Trophoblast cell (in vitro differentiated cells and primary cell): ENCODE measurements around the gene CNKSR3.
A peak's percentile ranks its signal among the peaks of the same experiment; 100 is the strongest.

Source experiments
- DNase-seq, 2 donors: peaks; one replicate each; pipeline ENCODE4 v3.0.0-alpha.2; 2016
- H2AFZ ChIP-seq: 2 replicates; pipeline ENCODE4 v1.6.1; 2013; ENCODE audit warnings: low read length, moderate library complexity, mild to moderate bottlenecking; ENCODE audit not compliant: insufficient read depth, poor library complexity
- H2AK5ac ChIP-seq: 2 replicates; pipeline ENCODE4 v1.6.1; 2013; ENCODE audit warnings: mild to moderate bottlenecking, low read length
- H2BK120ac ChIP-seq: 2 replicates; pipeline ENCODE4 v1.6.1; 2013; ENCODE audit warnings: low read length, mild to moderate bottlenecking, moderate library complexity; ENCODE audit not compliant: insufficient read depth, poor library complexity
- H2BK12ac ChIP-seq: 2 replicates; pipeline ENCODE4 v1.6.1; 2013; ENCODE audit warnings: mild to moderate bottlenecking, low read length, moderate library complexity
- H2BK5ac ChIP-seq: 2 replicates; pipeline ENCODE4 v1.6.1; 2013; ENCODE audit warnings: low read length, low read depth, moderate library complexity, mild to moderate bottlenecking; ENCODE audit not compliant: poor library complexity
- H3K14ac ChIP-seq: 2 replicates; pipeline ENCODE4 v1.6.1; 2013; ENCODE audit warnings: mild to moderate bottlenecking, low read length
- H3K18ac ChIP-seq: 2 replicates; pipeline ENCODE4 v1.6.1; 2013; ENCODE audit warnings: mild to moderate bottlenecking, low read length
- H3K23ac ChIP-seq: 2 replicates; pipeline ENCODE4 v1.6.1; 2013; ENCODE audit warnings: low read length
- H3K27ac ChIP-seq: 2 replicates; pipeline ENCODE4 v1.5.1; 2013; ENCODE audit warnings: low read depth, mild to moderate bottlenecking, inconsistent platforms, low read length, moderate library complexity
- H3K27me3 ChIP-seq: 2 replicates; pipeline ENCODE4 v1.6.1; 2013; ENCODE audit warnings: inconsistent platforms, mild to moderate bottlenecking, low read length, moderate library complexity; ENCODE audit not compliant: insufficient read depth
- H3K36me3 ChIP-seq, 2 experiments: 1 replicate in 1 of 2; 2 replicates in 1 of 2; pipeline ENCODE4 v1.6.1; 2013; ENCODE audit warnings: low read length in 2 of 2, mild to moderate bottlenecking in 2 of 2, moderate library complexity in 1 of 2; ENCODE audit not compliant: insufficient read depth in 2 of 2, control insufficient read depth in 1 of 2
- H3K4ac ChIP-seq: 2 replicates; pipeline ENCODE4 v1.6.1; 2013; ENCODE audit warnings: low read depth, mild to moderate bottlenecking, low read length, moderate library complexity
- H3K4me1 ChIP-seq, 2 experiments: 1 replicate in 1 of 2; 2 replicates in 1 of 2; pipeline ENCODE4 v1.6.1; 2013; ENCODE audit warnings: low read length in 2 of 2, mild to moderate bottlenecking in 2 of 2, moderate library complexity in 1 of 2; ENCODE audit not compliant: insufficient read depth in 2 of 2, control insufficient read depth in 1 of 2
- H3K4me2 ChIP-seq: 2 replicates; pipeline ENCODE4 v1.6.1; 2013; ENCODE audit warnings: inconsistent platforms, mild to moderate bottlenecking, low read length, moderate library complexity
- H3K4me3 ChIP-seq: 2 replicates; pipeline ENCODE4 v1.5.1; 2013; ENCODE audit warnings: mild to moderate bottlenecking, low read depth, low read length, inconsistent platforms
- H3K79me1 ChIP-seq: one replicate; pipeline ENCODE4 v1.6.1; 2013; ENCODE audit warnings: low read length
- H3K79me2 ChIP-seq: 2 replicates; pipeline ENCODE4 v1.6.1; 2013; ENCODE audit warnings: low read length, mild to moderate bottlenecking; ENCODE audit not compliant: control insufficient read depth, insufficient read depth, poor library complexity
- H3K9ac ChIP-seq: 2 replicates; pipeline ENCODE4 v1.6.1; 2013; ENCODE audit warnings: mild to moderate bottlenecking, low read length
- H3K9me3 ChIP-seq: 2 replicates; pipeline ENCODE4 v1.6.1; 2013; ENCODE audit warnings: low read depth, mild to moderate bottlenecking, control low read depth, inconsistent platforms, low read length; ENCODE audit not compliant: insufficient read depth
- H4K12ac ChIP-seq: 2 replicates; pipeline ENCODE4 v1.6.1; 2013; ENCODE audit warnings: low read depth, mild to moderate bottlenecking, low read length, moderate library complexity
- H4K8ac ChIP-seq: 2 replicates; pipeline ENCODE4 v1.6.1; 2013; ENCODE audit warnings: low read depth, mild to moderate bottlenecking, low read length, moderate library complexity
- H4K91ac ChIP-seq: one replicate; pipeline ENCODE4 v1.6.1; 2013; ENCODE audit warnings: low read depth, mild to moderate bottlenecking, low read length, moderate library complexity
- WGBS: extraction: QIAGEN DNeasy Blood & Tissue Kit; methylation state at CpG from one replicate; pipeline ENCODE4 v1.1.7; 2013; ENCODE audit warnings: missing lambda C conversion rate; ENCODE audit not compliant: insufficient read length, insufficient coverage; ENCODE audit errors: extremely low coverage; 5-methylcytosine and 5-hydroxymethylcytosine counted together

CNKSR3 gene

DNA sequence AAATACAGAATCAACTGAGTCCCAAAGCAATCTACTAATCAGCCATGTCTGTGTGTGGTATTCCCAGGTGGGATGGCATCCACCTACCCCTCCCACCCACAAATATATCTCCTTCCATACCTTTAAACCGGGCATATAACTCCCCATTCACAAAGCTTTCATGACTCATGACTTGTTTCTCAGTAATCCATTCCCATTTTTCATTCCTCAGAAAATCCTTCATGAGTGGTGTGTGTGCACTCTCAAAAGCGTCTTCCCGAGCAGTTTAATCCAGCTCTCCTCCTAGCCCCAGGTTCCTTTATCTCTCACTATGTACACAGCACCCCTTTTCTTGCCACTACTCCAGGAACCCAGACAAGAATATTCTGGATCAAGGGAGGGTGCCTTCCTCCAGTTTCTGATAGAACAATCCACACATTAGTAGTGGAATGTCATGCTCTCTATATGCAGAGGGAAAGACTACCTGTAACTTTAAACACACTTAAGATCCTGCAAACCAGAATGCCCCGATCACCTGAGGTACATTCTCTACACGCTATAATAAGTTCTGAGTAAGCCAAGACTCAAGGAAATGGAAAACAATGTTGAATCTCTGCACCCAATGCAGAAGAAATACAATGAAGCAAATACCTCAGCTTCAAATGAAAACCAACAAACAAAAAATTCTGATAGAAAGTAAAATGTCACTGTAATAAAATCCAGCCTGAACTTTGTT lies 98.2 kb downstream of the CNKSR3 start:
- H4K91ac ChIP-seq, result no peak overlapping the region
- no peak overlapping the region for H2AFZ ChIP-seq
- H3K36me3 ChIP-seq, result no peaks in the 10 kb centered on the region
- no peak overlapping the region for H2AK5ac ChIP-seq
- no peak overlapping the region for H3K23ac ChIP-seq
- H3K27me3 ChIP-seq, result no peaks in the 10 kb centered on the region
- H3K4me1 ChIP-seq, result peaks cover 2 to 5% of the 10 kb centered on the region in 2 experiments
- no peak overlapping the region for H3K18ac ChIP-seq
- H3K14ac ChIP-seq, result no peak overlapping the region
- H2BK120ac ChIP-seq, result no peak overlapping the region
- H4K12ac ChIP-seq, result no peak overlapping the region
- DNase-seq, result no peak
- H3K4me2 ChIP-seq, result no peak overlapping the region
- WGBS, result no CpG with 5 or more reads among the region's 5 CpGs
- H3K79me1 ChIP-seq, result no peaks in the 10 kb centered on the region
- H3K9ac ChIP-seq, result no peak overlapping the region
- H3K9me3 ChIP-seq, result no peaks in the 10 kb centered on the region
- H3K27ac ChIP-seq, result no peak overlapping the region
- H2BK5ac ChIP-seq, result no peak overlapping the region
- no peak overlapping the region for H4K8ac ChIP-seq
- H3K4me3 ChIP-seq, result no peak overlapping the region
- H2BK12ac ChIP-seq, result no peak overlapping the region
- no peaks in the 10 kb centered on the region for H3K79me2 ChIP-seq
- H3K4ac ChIP-seq, result no peak overlapping the region

DNA sequence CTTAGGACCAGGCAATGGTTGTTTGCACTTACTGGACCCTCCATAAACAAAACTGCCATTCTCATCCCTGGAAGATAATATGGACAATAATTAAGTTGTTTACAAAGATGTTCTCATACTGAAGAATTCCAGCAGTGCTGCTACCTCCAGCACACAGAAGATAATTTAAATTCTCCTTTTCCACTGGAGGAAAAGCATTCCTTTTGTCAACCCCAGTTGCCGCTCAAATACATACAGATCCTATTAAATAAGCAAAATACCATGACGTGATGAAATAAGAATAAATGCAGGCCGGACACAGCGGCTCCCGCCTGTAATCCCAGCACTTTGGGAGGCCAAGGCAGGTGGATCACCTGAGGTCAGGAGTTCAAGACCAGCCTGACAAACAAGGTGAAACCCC lies 99.4 kb downstream of the CNKSR3 start:
- H3K4me1 ChIP-seq, result peaks cover 2 to 5% of the 10 kb centered on the region in 2 experiments
- H3K4ac ChIP-seq, result no peak overlapping the region
- H2BK12ac ChIP-seq, result no peak overlapping the region
- H3K27ac ChIP-seq, result no peak overlapping the region
- H3K4me3 ChIP-seq, result no peak overlapping the region
- no peak overlapping the region for H3K18ac ChIP-seq
- H2AK5ac ChIP-seq, result no peak overlapping the region
- H3K9me3 ChIP-seq, result no peaks in the 10 kb centered on the region
- H4K12ac ChIP-seq, result no peak overlapping the region
- H4K91ac ChIP-seq, result no peak overlapping the region
- no peaks in the 10 kb centered on the region for H3K27me3 ChIP-seq
- H2BK120ac ChIP-seq, result no peak overlapping the region
- no peak overlapping the region for H3K4me2 ChIP-seq
- no peaks in the 10 kb centered on the region for H3K36me3 ChIP-seq
- H3K23ac ChIP-seq, result no peak overlapping the region
- H3K79me1 ChIP-seq, result no peaks in the 10 kb centered on the region
- WGBS, result no CpG with 5 or more reads among the region's 5 CpGs
- no peak overlapping the region for H4K8ac ChIP-seq
- no peak overlapping the region for H2BK5ac ChIP-seq
- no peak overlapping the region for H3K9ac ChIP-seq
- DNase-seq, result no peak
- H3K14ac ChIP-seq, result no peak overlapping the region
- H3K79me2 ChIP-seq, result no peaks in the 10 kb centered on the region
- H2AFZ ChIP-seq, result no peak overlapping the region

DNA sequence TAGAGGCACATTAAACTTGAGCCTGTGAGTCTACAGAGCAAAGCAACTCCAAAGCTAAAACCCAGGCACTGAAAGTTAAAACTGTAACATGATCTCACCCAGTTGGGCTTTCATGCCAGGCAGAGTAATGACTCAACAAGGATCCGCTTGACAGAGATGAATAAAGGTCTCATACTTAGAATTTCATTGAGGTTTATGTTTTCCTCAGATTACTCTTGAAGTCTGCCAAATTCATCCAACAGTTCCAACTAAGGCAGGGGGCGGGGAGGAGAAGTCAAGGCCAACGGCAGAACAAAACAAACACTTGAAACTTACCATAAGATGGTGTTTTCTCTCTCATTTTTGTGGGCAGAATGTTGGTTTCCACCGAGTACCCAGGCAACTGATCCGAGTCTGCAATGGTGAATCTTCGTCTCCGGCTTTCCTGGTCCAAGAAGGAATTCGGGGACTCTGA lies 99.8 kb downstream of the CNKSR3 start:
- no CpG with 5 or more reads among the region's 8 CpGs for WGBS
- H4K12ac ChIP-seq, result no peak overlapping the region
- H2AFZ ChIP-seq, result no peak overlapping the region

DNA sequence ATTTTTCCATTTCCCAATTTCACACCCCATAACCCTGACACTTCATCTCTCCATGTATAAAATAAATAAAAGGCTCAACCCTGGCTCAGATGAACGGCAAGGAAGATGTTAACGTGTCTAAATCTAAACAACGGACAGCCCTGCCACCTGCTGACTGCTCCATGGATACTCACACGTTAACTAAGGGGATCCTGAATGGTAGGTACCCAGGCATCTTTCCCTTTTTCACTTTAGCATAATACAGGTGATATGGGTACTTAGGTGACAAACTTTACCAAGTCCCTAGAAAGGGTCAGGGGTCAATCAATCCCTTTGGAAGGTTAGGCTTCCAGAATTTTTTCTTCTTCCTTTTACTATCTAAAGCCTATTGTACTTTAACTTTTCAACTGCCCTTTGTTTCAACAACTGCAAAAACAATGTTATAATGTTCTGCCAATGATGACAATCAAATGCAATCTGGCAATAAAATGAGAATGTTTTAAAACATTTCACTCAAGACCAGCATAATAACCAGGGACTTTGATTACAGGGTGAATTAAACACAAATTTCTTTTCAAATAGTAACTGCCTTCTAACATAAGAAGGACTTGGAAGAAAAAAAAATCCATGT lies 101.5 kb downstream of the CNKSR3 start:
- no peak overlapping the region for H2AK5ac ChIP-seq
- no peak overlapping the region for H4K8ac ChIP-seq
- H3K27ac ChIP-seq, result no peak overlapping the region
- H2BK120ac ChIP-seq, result no peak overlapping the region
- DNase-seq, result peak; percentile 31 to 55
- WGBS, result no CpG with 5 or more reads among the region's 4 CpGs
- H3K9ac ChIP-seq, result no peak overlapping the region
- H3K23ac ChIP-seq, result no peak overlapping the region
- no peak overlapping the region for H3K18ac ChIP-seq
- no peak overlapping the region for H2BK12ac ChIP-seq
- H2AFZ ChIP-seq, result no peak overlapping the region
- no peak overlapping the region for H3K14ac ChIP-seq
- no peaks in the 10 kb centered on the region for H3K36me3 ChIP-seq
- H3K4me2 ChIP-seq, result no peak overlapping the region
- peaks cover 2 to 7% of the 10 kb centered on the region in 2 experiments for H3K4me1 ChIP-seq
- no peaks in the 10 kb centered on the region for H3K79me1 ChIP-seq
- H4K91ac ChIP-seq, result no peak overlapping the region
- no peak overlapping the region for H3K4ac ChIP-seq
- no peaks in the 10 kb centered on the region for H3K9me3 ChIP-seq
- no peaks in the 10 kb centered on the region for H3K79me2 ChIP-seq
- H3K27me3 ChIP-seq, result no peaks in the 10 kb centered on the region
- no peak overlapping the region for H2BK5ac ChIP-seq
- no peak overlapping the region for H3K4me3 ChIP-seq
- no peak overlapping the region for H4K12ac ChIP-seq

More for the DNA sequence above, 99.8 kb downstream of the CNKSR3 start:
- no peaks in the 10 kb centered on the region for H3K36me3 ChIP-seq
- no peak overlapping the region for H2AK5ac ChIP-seq
- H3K27ac ChIP-seq, result no peak overlapping the region
- no peak overlapping the region for H4K91ac ChIP-seq
- no peak overlapping the region for H3K23ac ChIP-seq
- H3K79me1 ChIP-seq, result no peaks in the 10 kb centered on the region
- H3K4ac ChIP-seq, result no peak overlapping the region
- H3K14ac ChIP-seq, result no peak overlapping the region
- no peak overlapping the region for H3K4me2 ChIP-seq
- no peaks in the 10 kb centered on the region for H3K79me2 ChIP-seq
- no peak overlapping the region for H3K4me3 ChIP-seq
- H4K8ac ChIP-seq, result no peak overlapping the region
- H3K4me1 ChIP-seq, result peaks cover 2 to 5% of the 10 kb centered on the region in 2 experiments
- no peaks in the 10 kb centered on the region for H3K27me3 ChIP-seq
- H2BK120ac ChIP-seq, result no peak overlapping the region
- no peaks in the 10 kb centered on the region for H3K9me3 ChIP-seq
- peak in 1 of 2 donors; percentile 43 for DNase-seq
- H2BK12ac ChIP-seq, result no peak overlapping the region
- no peak overlapping the region for H2BK5ac ChIP-seq
- no peak overlapping the region for H3K9ac ChIP-seq
- no peak overlapping the region for H3K18ac ChIP-seq
